Loucy (cell line): ENCODE measurements around the gene GJA4.

Source experiments
- EZH2phosphoT487 ChIP-seq: fragments of 200-600 bp; IDR thresholded peaks from 2 replicates; pipeline ENCODE4 v1.6.1; 2018; ENCODE audit warnings: antibody characterized with exemption, mild to moderate bottlenecking, moderate library complexity, borderline replicate concordance
- TF ChIP-seq, protein P1 (sequence below): fragments of 200-600 bp; sonication (generic); conservative IDR thresholded peaks from 2 replicates; pipeline ENCODE4 v1.5.1; 2014; ENCODE audit warnings: mild to moderate bottlenecking, antibody characterized with exemption, low read length

GRCh38 chr1:34842952-34843371 lies 50.2 kb downstream of the GJA4 start:
- TF ChIP-seq, protein P1, sequence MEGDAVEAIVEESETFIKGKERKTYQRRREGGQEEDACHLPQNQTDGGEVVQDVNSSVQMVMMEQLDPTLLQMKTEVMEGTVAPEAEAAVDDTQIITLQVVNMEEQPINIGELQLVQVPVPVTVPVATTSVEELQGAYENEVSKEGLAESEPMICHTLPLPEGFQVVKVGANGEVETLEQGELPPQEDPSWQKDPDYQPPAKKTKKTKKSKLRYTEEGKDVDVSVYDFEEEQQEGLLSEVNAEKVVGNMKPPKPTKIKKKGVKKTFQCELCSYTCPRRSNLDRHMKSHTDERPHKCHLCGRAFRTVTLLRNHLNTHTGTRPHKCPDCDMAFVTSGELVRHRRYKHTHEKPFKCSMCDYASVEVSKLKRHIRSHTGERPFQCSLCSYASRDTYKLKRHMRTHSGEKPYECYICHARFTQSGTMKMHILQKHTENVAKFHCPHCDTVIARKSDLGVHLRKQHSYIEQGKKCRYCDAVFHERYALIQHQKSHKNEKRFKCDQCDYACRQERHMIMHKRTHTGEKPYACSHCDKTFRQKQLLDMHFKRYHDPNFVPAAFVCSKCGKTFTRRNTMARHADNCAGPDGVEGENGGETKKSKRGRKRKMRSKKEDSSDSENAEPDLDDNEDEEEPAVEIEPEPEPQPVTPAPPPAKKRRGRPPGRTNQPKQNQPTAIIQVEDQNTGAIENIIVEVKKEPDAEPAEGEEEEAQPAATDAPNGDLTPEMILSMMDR: no peak
- no peak for TF ChIP-seq EZH2phosphoT487
